NB4 (cell line): ENCODE results near the gene IRX4.

ENCODE experiments used
- CTCF ChIP-seq: IDR thresholded peaks from one replicate; pipeline ENCODE4 v1.5.1; 2012; ENCODE audit warnings: low read depth, low read length
- MYC ChIP-seq: IDR thresholded peaks from 2 replicates; pipeline ENCODE4 v1.6.1; 2011; ENCODE audit warnings: low read depth, low read length

- TF ChIP-seq CTCF (no peak), MYC (no peak)
These were observed 3.1 kb downstream of the IRX4 start for GRCh38 chr5:1879292-1880263.
